H9 (cell line): ENCODE measurements around the gene NAMPT. TPM values are rescaled to one million over a fixed set of nuclear protein-coding genes. Genes with fewer than 3 reads are reported as not detected.

ENCODE experiments used
- DNase-seq: peaks from one replicate; pipeline ENCODE4 v3.0.0-alpha.2; 2017
- H2AFZ ChIP-seq: one replicate; pipeline ENCODE4 v1.6.1; 2013; ENCODE audit warnings: mild to moderate bottlenecking, low read length, control low read depth, moderate library complexity
- H2AK5ac ChIP-seq: 2 replicates; pipeline ENCODE4 v1.6.1; 2013; ENCODE audit warnings: low read length, control low read depth, mixed read lengths; ENCODE audit not compliant: insufficient read length
- H2BK120ac ChIP-seq: one replicate; pipeline ENCODE4 v1.6.1; 2013; ENCODE audit warnings: low read depth, mild to moderate bottlenecking, low read length, control low read depth, inconsistent platforms; ENCODE audit not compliant: poor library complexity, severe bottlenecking
- H2BK12ac ChIP-seq: 2 replicates; pipeline ENCODE4 v1.6.1; 2013; ENCODE audit warnings: low read length, control low read depth, mixed read lengths, low read depth; ENCODE audit not compliant: insufficient read length
- H2BK15ac ChIP-seq: 2 replicates; pipeline ENCODE4 v1.6.1; 2013; ENCODE audit warnings: low read depth, low read length, control low read depth
- H2BK20ac ChIP-seq: one replicate; pipeline ENCODE4 v1.6.1; 2013; ENCODE audit warnings: low read depth, mild to moderate bottlenecking, low read length, control low read depth, inconsistent platforms; ENCODE audit not compliant: poor library complexity, severe bottlenecking
- H2BK5ac ChIP-seq: 2 replicates; pipeline ENCODE4 v1.6.1; 2013; ENCODE audit warnings: low read length, control low read depth, mixed read lengths; ENCODE audit not compliant: insufficient read length
- H3K14ac ChIP-seq: 2 replicates; pipeline ENCODE4 v1.6.1; 2013; ENCODE audit warnings: low read length, control low read depth; ENCODE audit not compliant: insufficient read depth
- H3K18ac ChIP-seq: 2 replicates; pipeline ENCODE4 v1.6.1; 2013; ENCODE audit warnings: low read depth, mild to moderate bottlenecking, mixed read lengths, low read length, control low read depth; ENCODE audit not compliant: insufficient read length
- H3K23ac ChIP-seq: 2 replicates; pipeline ENCODE4 v1.6.1; 2013; ENCODE audit warnings: low read length, control low read depth, mixed read lengths, low read depth; ENCODE audit not compliant: insufficient read length
- H3K23me2 ChIP-seq: 2 replicates; pipeline ENCODE4 v1.6.1; 2013; ENCODE audit warnings: low read depth, mild to moderate bottlenecking, mixed read lengths, low read length, control low read depth; ENCODE audit not compliant: insufficient read length, poor library complexity, severe bottlenecking
- H3K27ac ChIP-seq: 2 replicates; pipeline ENCODE4 v1.5.1; 2013; ENCODE audit warnings: low read length, control low read depth, mixed read lengths, low read depth; ENCODE audit not compliant: insufficient read length
- H3K27me3 ChIP-seq: 2 replicates; pipeline ENCODE4 v1.6.1; 2013; ENCODE audit warnings: low read length, control low read depth, inconsistent platforms; ENCODE audit not compliant: insufficient read depth
- H3K4ac ChIP-seq: 2 replicates; pipeline ENCODE4 v1.6.1; 2013; ENCODE audit warnings: low read depth, mild to moderate bottlenecking, control low read depth, inconsistent platforms, low read length, moderate library complexity
- H3K4me1 ChIP-seq: 2 replicates; pipeline ENCODE4 v1.6.1; 2013; ENCODE audit warnings: low read length, control low read depth, inconsistent platforms; ENCODE audit not compliant: insufficient read depth
- H3K4me2 ChIP-seq: 2 replicates; pipeline ENCODE4 v1.6.1; 2013; ENCODE audit warnings: low read length, control low read depth, mixed read lengths; ENCODE audit not compliant: insufficient read length, insufficient read depth
- H3K56ac ChIP-seq: 2 replicates; pipeline ENCODE4 v1.6.1; 2013; ENCODE audit warnings: low read depth, mild to moderate bottlenecking, mixed read lengths, low read length, control low read depth; ENCODE audit not compliant: insufficient read length
- H3K79me1 ChIP-seq: 2 replicates; pipeline ENCODE4 v1.6.1; 2013; ENCODE audit warnings: low read depth, mild to moderate bottlenecking, moderate library complexity, low read length, control low read depth, inconsistent platforms; ENCODE audit not compliant: insufficient read depth, poor library complexity, severe bottlenecking
- H3K79me2 ChIP-seq: 2 replicates; pipeline ENCODE4 v1.6.1; 2013; ENCODE audit warnings: low read length, control low read depth, inconsistent platforms; ENCODE audit not compliant: insufficient read depth
- H3K9ac ChIP-seq: 2 replicates; pipeline ENCODE4 v1.6.1; 2013; ENCODE audit warnings: low read length, control low read depth, mixed read lengths; ENCODE audit not compliant: insufficient read length; ENCODE audit errors: extremely low read depth
- H3K9me3 ChIP-seq: one replicate; pipeline ENCODE4 v1.6.1; 2013; ENCODE audit warnings: low read depth, low read length, inconsistent platforms; ENCODE audit not compliant: control insufficient read depth
- H3T11ph ChIP-seq: one replicate; pipeline ENCODE4 v1.6.1; 2013; ENCODE audit warnings: mild to moderate bottlenecking, low read length, control low read depth, inconsistent platforms
- H4K20me1 ChIP-seq: one replicate; pipeline ENCODE4 v1.6.1; 2013; ENCODE audit not compliant: control insufficient read depth, insufficient read length, insufficient read depth
- H4K5ac ChIP-seq: 2 replicates; pipeline ENCODE4 v1.6.1; 2013; ENCODE audit warnings: low read depth, mild to moderate bottlenecking, mixed read lengths, low read length, control low read depth; ENCODE audit not compliant: insufficient read length
- H4K8ac ChIP-seq: replicated peaks from 2 replicates; pipeline ENCODE4 v1.6.1; 2013; ENCODE audit warnings: low read length, control low read depth, mixed read lengths, low read depth; ENCODE audit not compliant: insufficient read length
- H4K91ac ChIP-seq: 2 replicates; pipeline ENCODE4 v1.6.1; 2013; ENCODE audit warnings: low read depth, mild to moderate bottlenecking, moderate library complexity, mixed read lengths, low read length, control low read depth; ENCODE audit not compliant: insufficient read length
- H3K27ac Mint-ChIP-seq, 3 experiments: 2 replicates in 2 of 3; 3 replicates in 1 of 3; pipeline ENCODE4 v1.8.0; 2020 to 2021; ENCODE audit warnings: mixed read lengths in 3 of 3, mild to moderate bottlenecking in 1 of 3, moderate library complexity in 1 of 3
- H3K27me3 Mint-ChIP-seq: 2 replicates; pipeline ENCODE4 v1.8.0; 2021; ENCODE audit warnings: low read depth, mild to moderate bottlenecking, moderate library complexity, mixed read lengths
- H3K36me3 Mint-ChIP-seq, 3 experiments: 2 replicates in 2 of 3; 3 replicates in 1 of 3; pipeline ENCODE4 v1.8.0; 2020 to 2021; ENCODE audit warnings: low read depth in 3 of 3, mixed read lengths in 3 of 3; ENCODE audit not compliant: insufficient read depth in 1 of 3
- H3K4me1 Mint-ChIP-seq, 2 experiments: 2 replicates each; pipeline ENCODE4 v1.8.0; 2020; ENCODE audit warnings: mixed read lengths in 2 of 2
- H3K4me3 Mint-ChIP-seq, 2 experiments: 2 replicates in 1 of 2; 3 replicates in 1 of 2; pipeline ENCODE4 v1.8.0; 2020 to 2021; ENCODE audit warnings: mild to moderate bottlenecking in 2 of 2, mixed read lengths in 2 of 2, moderate library complexity in 1 of 2
- H3K9me3 Mint-ChIP-seq, 2 experiments: 2 replicates in 1 of 2; 3 replicates in 1 of 2; pipeline ENCODE4 v1.8.0; 2020; ENCODE audit warnings: mild to moderate bottlenecking in 2 of 2, mixed read lengths in 2 of 2, moderate library complexity in 1 of 2
- WGBS: extraction: QIAGEN DNeasy Blood & Tissue Kit; methylation state at CpG from one replicate; pipeline ENCODE4 v1.1.7; 2013; ENCODE audit warnings: missing lambda C conversion rate, low lambda C conversion rate, mixed read lengths; ENCODE audit not compliant: insufficient read length; ENCODE audit errors: extremely low coverage; 5-methylcytosine and 5-hydroxymethylcytosine counted together
- total RNA-seq: library from RNA; stranded (reverse); gene quantifications from 2 replicates; pipeline ENCODE4 v1.2.1, GENCODE V29; 2021
- TF ChIP-seq, protein P1 (sequence below): fragments of 200-600 bp; sonication (generic); conservative IDR thresholded peaks from 3 replicates; pipeline ENCODE4 v1.8.0; 2021; ENCODE audit warnings: antibody characterized with exemption, mild to moderate bottlenecking

NAMPT gene
- total RNA-seq, 1 experiment from 2014 or later: 83.5 TPM

DNA sequence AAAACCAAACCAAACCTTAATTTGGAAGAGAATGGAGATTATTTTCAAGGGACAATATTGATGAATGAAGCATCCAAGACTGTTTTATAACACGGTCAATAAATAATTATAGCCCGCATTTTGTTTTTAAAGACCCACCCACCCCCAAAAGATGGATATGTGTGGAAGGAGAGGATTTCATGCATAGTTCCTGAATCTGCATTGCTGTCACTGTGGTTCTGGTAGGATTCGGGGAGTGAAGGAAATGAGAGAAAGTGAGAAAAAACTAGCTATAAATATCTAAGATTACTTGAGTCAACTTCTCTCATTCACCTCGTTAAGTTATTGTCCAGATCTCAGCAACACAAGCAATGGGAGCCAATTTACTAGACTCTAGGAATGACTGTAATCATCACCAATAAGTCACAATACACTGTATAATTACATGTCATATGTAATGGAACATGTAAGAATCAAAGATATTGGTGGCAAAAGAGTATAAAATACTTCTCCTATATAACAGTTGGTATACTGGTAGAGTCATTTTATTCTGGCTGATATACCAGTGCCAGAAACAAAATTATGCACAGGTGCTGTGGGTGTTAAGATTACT is 30.2 kb downstream of the NAMPT start:
- H3K4me2 ChIP-seq: no peak overlapping the region
- no peak overlapping the region for H3K27ac ChIP-seq
- H3K79me2 ChIP-seq: no peaks in the 10 kb centered on the region
- no CpG with 5 or more reads among the region's 4 CpGs for WGBS
- DNase-seq: no peak
- H3K14ac ChIP-seq: no peak overlapping the region
- H4K20me1 ChIP-seq: no peaks in the 10 kb centered on the region
- H4K5ac ChIP-seq: no peak overlapping the region
- no peak overlapping the region for H3K23ac ChIP-seq
- H3K4ac ChIP-seq: no peak overlapping the region
- no peaks in the 10 kb centered on the region for H3K9me3 Mint-ChIP-seq
- H4K91ac ChIP-seq: no peak overlapping the region
- H3K27ac Mint-ChIP-seq: no peak overlapping the region
- no peak overlapping the region for H2BK20ac ChIP-seq
- no peak overlapping the region for H3K9ac ChIP-seq
- H3K56ac ChIP-seq: no peak overlapping the region
- H3K4me1 Mint-ChIP-seq: no peaks in the 10 kb centered on the region
- no peak overlapping the region for H3K18ac ChIP-seq
- no peaks in the 10 kb centered on the region for H3K23me2 ChIP-seq
- no peak overlapping the region for H2AK5ac ChIP-seq
- H3K36me3 Mint-ChIP-seq: peaks cover 30 to 54% (median 48%) of the 10 kb centered on the region in 3 experiments
- H2BK120ac ChIP-seq: no peak overlapping the region
- H4K8ac ChIP-seq: no peak overlapping the region
- H3K79me1 ChIP-seq: peaks cover 2% of the 10 kb centered on the region
- no peak overlapping the region for H2AFZ ChIP-seq
- H3K4me3 Mint-ChIP-seq: no peak overlapping the region
- H2BK15ac ChIP-seq: no peak overlapping the region
- no peaks in the 10 kb centered on the region for H3K27me3 ChIP-seq
- TF ChIP-seq, protein P1, sequence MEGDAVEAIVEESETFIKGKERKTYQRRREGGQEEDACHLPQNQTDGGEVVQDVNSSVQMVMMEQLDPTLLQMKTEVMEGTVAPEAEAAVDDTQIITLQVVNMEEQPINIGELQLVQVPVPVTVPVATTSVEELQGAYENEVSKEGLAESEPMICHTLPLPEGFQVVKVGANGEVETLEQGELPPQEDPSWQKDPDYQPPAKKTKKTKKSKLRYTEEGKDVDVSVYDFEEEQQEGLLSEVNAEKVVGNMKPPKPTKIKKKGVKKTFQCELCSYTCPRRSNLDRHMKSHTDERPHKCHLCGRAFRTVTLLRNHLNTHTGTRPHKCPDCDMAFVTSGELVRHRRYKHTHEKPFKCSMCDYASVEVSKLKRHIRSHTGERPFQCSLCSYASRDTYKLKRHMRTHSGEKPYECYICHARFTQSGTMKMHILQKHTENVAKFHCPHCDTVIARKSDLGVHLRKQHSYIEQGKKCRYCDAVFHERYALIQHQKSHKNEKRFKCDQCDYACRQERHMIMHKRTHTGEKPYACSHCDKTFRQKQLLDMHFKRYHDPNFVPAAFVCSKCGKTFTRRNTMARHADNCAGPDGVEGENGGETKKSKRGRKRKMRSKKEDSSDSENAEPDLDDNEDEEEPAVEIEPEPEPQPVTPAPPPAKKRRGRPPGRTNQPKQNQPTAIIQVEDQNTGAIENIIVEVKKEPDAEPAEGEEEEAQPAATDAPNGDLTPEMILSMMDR: no peak
- no peaks in the 10 kb centered on the region for H3K4me1 ChIP-seq
- no peak overlapping the region for H2BK12ac ChIP-seq
- H3K27me3 Mint-ChIP-seq: no peaks in the 10 kb centered on the region
- no peak overlapping the region for H2BK5ac ChIP-seq
- no peak overlapping the region for H3T11ph ChIP-seq
- H3K9me3 ChIP-seq: no peaks in the 10 kb centered on the region
